HEK293 (cell line): ENCODE results near the gene MOB1B.

ENCODE experiments used
- CTCF ChIA-PET: fragments of 350-600 bp; formaldehyde crosslinking; extraction: SDS; loops from one replicate; lab custom pipeline; 2021; ENCODE audit warnings: antibody characterized with exemption; lab: Yijun Ruan, JAX
- POLR2A ChIA-PET: fragments of 300-600 bp; formaldehyde crosslinking; extraction: SDS; loops from one replicate; lab custom pipeline; 2020; ENCODE audit warnings: antibody characterized with exemption, inconsistent platforms; lab: Yijun Ruan, JAX
- H3K27ac ChIP-seq: fragments of 200-500 bp; sonication (Bioruptor generic); 2 replicates; pipeline ENCODE4 v1.5.1; 2014; ENCODE audit warnings: low read depth, low read length, control low read depth, inconsistent platforms; ENCODE audit errors: extremely low read depth
- H3K36me3 ChIP-seq, 2 experiments: fragments of 200-500 bp in 1 of 2; sonication (Bioruptor generic) in 1 of 2; 1 replicate in 1 of 2; 2 replicates in 1 of 2; pipeline ENCODE4 v1.5.1; 2014 to 2017; ENCODE audit warnings: inconsistent platforms in 2 of 2, low read length in 2 of 2; ENCODE audit not compliant: control insufficient read depth in 2 of 2, insufficient read depth in 1 of 2
- H3K4me1 ChIP-seq: fragments of 200-500 bp; sonication (Bioruptor generic); 2 replicates; pipeline ENCODE4 v1.5.1; 2014; ENCODE audit warnings: mild to moderate bottlenecking, low read length, inconsistent platforms; ENCODE audit not compliant: control insufficient read depth, insufficient read depth
- H3K4me3 ChIP-seq: 2 replicates; pipeline ENCODE4 v1.5.1; 2011; ENCODE audit warnings: low read depth, mild to moderate bottlenecking, control low read depth, low read length, moderate library complexity
- H3K9me3 ChIP-seq: fragments of 200-500 bp; sonication (Bioruptor generic); 2 replicates; pipeline ENCODE4 v1.5.1; 2014; ENCODE audit warnings: low read depth, low read length, inconsistent platforms; ENCODE audit not compliant: control insufficient read depth, insufficient read depth
- KLF10 ChIP-seq: fragments of 450-650 bp; IDR thresholded peaks from 2 replicates; pipeline ENCODE4 v1.5.1; 2018; ENCODE audit warnings: missing biosample characterization, mild to moderate bottlenecking, missing genetic modification characterization
- ZBTB17 ChIP-seq: fragments of 450-650 bp; formaldehyde crosslinking; IDR thresholded peaks from 2 replicates; pipeline ENCODE4 v1.5.1; 2016; ENCODE audit warnings: missing biosample characterization, missing genetic modification characterization
- ZNF114 ChIP-seq: fragments of 450-650 bp; formaldehyde crosslinking; IDR thresholded peaks from 2 replicates; pipeline ENCODE4 v1.5.0; 2017; ENCODE audit warnings: missing biosample characterization, missing genetic modification characterization
- ZNF132 ChIP-seq: fragments of 450-650 bp; formaldehyde crosslinking; IDR thresholded peaks from 2 replicates; pipeline ENCODE4 v1.5.1; 2017; ENCODE audit warnings: missing biosample characterization, missing genetic modification characterization, borderline replicate concordance
- ZNF140 ChIP-seq: fragments of 450-650 bp; formaldehyde crosslinking; IDR thresholded peaks from 2 replicates; pipeline ENCODE4 v1.5.1; 2016; ENCODE audit warnings: missing biosample characterization, missing genetic modification characterization
- ZNF2 ChIP-seq: fragments of 450-650 bp; formaldehyde crosslinking; IDR thresholded peaks from 2 replicates; pipeline ENCODE4 v1.5.1; 2016; ENCODE audit warnings: missing biosample characterization, missing genetic modification characterization
- ZNF266 ChIP-seq: fragments of 450-650 bp; formaldehyde crosslinking; IDR thresholded peaks from 2 replicates; pipeline ENCODE4 v1.5.1; 2016; ENCODE audit warnings: missing biosample characterization, missing genetic modification characterization, low read depth
- ZNF37A ChIP-seq: fragments of 450-650 bp; IDR thresholded peaks from 2 replicates; pipeline ENCODE4 v1.5.1; 2018; ENCODE audit warnings: missing biosample characterization, missing genetic modification characterization
- ZNF423 ChIP-seq: fragments of 450-650 bp; formaldehyde crosslinking; IDR thresholded peaks from 2 replicates; pipeline ENCODE4 v1.5.1; 2016; ENCODE audit warnings: missing biosample characterization, missing genetic modification characterization
- ZNF585B ChIP-seq: fragments of 450-650 bp; formaldehyde crosslinking; IDR thresholded peaks from 2 replicates; pipeline ENCODE4 v1.5.1; 2016; ENCODE audit warnings: missing biosample characterization, missing genetic modification characterization
- ZNF654 ChIP-seq: fragments of 450-650 bp; formaldehyde crosslinking; IDR thresholded peaks from 2 replicates; pipeline ENCODE4 v1.5.1; 2016; ENCODE audit warnings: low read depth, missing biosample characterization, missing genetic modification characterization
- TF ChIP-seq, protein P1 (sequence below): fragments of 450-650 bp; formaldehyde crosslinking; IDR thresholded peaks from 2 replicates; pipeline ENCODE4; 2016; ENCODE audit warnings: missing biosample characterization, missing genetic modification characterization
- TF ChIP-seq, protein P2 (sequence below): fragments of 450-650 bp; formaldehyde crosslinking; IDR thresholded peaks from 2 replicates; pipeline ENCODE4 v1.5.1; 2016; ENCODE audit warnings: missing biosample characterization, missing genetic modification characterization, low read depth
- TF ChIP-seq, protein P3 (sequence below): fragments of 450-650 bp; formaldehyde crosslinking; IDR thresholded peaks from 2 replicates; pipeline ENCODE4 v1.5.1; 2016; ENCODE audit warnings: missing biosample characterization, missing genetic modification characterization, borderline replicate concordance
- TF ChIP-seq, protein P4 (sequence below): fragments of 450-650 bp; formaldehyde crosslinking; IDR thresholded peaks from 2 replicates; pipeline ENCODE4 v1.5.1; 2017; ENCODE audit warnings: missing biosample characterization, missing genetic modification characterization

MOB1B gene

DNA sequence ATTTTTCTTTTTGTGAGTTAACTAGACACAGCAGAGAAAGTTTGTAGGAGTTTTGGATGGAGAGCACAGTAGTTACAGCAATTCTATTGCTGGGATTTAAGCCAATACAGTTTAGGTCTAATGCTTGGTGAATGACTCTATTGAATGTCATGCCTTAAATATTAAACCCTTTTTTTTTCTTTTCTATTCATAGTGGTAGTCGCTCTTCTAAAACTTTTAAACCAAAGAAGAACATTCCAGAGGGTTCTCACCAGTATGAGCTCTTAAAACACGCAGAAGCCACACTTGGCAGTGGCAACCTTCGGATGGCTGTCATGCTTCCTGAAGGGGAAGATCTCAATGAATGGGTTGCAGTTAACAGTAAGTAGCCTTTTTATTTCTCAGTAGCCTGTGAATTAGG is 56.5 kb downstream of the MOB1B start:
- no peak overlapping the region for H3K4me3 ChIP-seq
- POLR2A ChIA-PET, result no interaction called here
- CTCF ChIA-PET, result interaction anchor here (0.6 to 0.8 kb wide), 2 partner anchors 145 to 200 kb away, joined by 3 to 4 read pairs; no protein-coding TSS in a partner anchor
- TF ChIP-seq ZNF266 (tag by site-specific recombination) (no peak), ZNF2 (tag by site-specific recombination) (no peak), ZNF37A (no peak), ZNF423 (tag by site-specific recombination) (no peak), ZNF585B (tag by site-specific recombination) (no peak), KLF10 (tag by site-specific recombination) (no peak)
- TF ChIP-seq, protein P1, sequence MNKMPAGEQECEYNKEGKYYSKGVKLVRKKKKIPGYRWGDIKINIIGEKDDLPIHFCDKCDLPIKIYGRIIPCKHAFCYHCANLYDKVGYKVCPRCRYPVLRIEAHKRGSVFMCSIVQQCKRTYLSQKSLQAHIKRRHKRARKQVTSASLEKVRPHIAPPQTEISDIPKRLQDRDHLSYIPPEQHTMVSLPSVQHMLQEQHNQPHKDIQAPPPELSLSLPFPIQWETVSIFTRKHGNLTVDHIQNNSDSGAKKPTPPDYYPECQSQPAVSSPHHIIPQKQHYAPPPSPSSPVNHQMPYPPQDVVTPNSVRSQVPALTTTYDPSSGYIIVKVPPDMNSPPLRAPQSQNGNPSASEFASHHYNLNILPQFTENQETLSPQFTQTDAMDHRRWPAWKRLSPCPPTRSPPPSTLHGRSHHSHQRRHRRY (tag by site-specific recombination), result no peak
- TF ChIP-seq, protein P2, sequence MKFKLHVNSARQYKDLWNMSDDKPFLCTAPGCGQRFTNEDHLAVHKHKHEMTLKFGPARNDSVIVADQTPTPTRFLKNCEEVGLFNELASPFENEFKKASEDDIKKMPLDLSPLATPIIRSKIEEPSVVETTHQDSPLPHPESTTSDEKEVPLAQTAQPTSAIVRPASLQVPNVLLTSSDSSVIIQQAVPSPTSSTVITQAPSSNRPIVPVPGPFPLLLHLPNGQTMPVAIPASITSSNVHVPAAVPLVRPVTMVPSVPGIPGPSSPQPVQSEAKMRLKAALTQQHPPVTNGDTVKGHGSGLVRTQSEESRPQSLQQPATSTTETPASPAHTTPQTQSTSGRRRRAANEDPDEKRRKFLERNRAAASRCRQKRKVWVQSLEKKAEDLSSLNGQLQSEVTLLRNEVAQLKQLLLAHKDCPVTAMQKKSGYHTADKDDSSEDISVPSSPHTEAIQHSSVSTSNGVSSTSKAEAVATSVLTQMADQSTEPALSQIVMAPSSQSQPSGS (tag by site-specific recombination), result no peak
- TF ChIP-seq, all 188 proteins: peak for 0
- H3K9me3 ChIP-seq, result no peaks in the 10 kb centered on the region
- H3K4me1 ChIP-seq, result no peaks in the 10 kb centered on the region
- H3K27ac ChIP-seq, result no peak overlapping the region
- H3K36me3 ChIP-seq, result peaks cover 3% of the 10 kb centered on the region in 2 experiments; a peak in 2 of 3 replicates

DNA sequence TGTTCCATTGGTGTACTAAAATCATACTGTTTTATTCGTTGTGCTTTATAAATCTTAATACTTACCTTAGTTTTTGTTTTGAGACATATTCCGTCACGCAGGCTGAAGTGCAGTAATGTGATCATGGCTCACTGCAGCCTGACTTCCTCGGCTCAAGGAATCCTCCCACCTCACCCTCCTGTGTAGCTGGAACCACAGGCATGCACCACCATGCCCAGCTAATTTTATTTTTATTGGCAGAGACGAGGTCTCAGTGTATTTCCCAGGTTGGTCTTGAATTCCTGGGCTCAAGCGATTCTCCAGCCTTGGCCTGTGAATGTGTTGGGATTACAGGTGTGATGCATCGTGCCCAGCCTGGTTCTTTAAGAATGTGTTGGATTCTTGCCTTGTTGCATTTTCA is 66.9 kb downstream of the MOB1B start:
- H3K27ac ChIP-seq, result no peak overlapping the region
- peaks cover 0 to 8% of the 10 kb centered on the region in 2 experiments; a peak in 2 of 3 replicates for H3K36me3 ChIP-seq
- H3K4me3 ChIP-seq, result no peak overlapping the region
- no peak for TF ChIP-seq ZNF654 (tag by site-specific recombination)
- no peak for TF ChIP-seq ZBTB17 (tag by site-specific recombination)
- no peak for TF ChIP-seq ZNF140 (tag by site-specific recombination)
- no peak for TF ChIP-seq ZNF132 (tag by site-specific recombination)
- no peak for TF ChIP-seq ZNF114 (tag by site-specific recombination)
- TF ChIP-seq, protein P3, sequence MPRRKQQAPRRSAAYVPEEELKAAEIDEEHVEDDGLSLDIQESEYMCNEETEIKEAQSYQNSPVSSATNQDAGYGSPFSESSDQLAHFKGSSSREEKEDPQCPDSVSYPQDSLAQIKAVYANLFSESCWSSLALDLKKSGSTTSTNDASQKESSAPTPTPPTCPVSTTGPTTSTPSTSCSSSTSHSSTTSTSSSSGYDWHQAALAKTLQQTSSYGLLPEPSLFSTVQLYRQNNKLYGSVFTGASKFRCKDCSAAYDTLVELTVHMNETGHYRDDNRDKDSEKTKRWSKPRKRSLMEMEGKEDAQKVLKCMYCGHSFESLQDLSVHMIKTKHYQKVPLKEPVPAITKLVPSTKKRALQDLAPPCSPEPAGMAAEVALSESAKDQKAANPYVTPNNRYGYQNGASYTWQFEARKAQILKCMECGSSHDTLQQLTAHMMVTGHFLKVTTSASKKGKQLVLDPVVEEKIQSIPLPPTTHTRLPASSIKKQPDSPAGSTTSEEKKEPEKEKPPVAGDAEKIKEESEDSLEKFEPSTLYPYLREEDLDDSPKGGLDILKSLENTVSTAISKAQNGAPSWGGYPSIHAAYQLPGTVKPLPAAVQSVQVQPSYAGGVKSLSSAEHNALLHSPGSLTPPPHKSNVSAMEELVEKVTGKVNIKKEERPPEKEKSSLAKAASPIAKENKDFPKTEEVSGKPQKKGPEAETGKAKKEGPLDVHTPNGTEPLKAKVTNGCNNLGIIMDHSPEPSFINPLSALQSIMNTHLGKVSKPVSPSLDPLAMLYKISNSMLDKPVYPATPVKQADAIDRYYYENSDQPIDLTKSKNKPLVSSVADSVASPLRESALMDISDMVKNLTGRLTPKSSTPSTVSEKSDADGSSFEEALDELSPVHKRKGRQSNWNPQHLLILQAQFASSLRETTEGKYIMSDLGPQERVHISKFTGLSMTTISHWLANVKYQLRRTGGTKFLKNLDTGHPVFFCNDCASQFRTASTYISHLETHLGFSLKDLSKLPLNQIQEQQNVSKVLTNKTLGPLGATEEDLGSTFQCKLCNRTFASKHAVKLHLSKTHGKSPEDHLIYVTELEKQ (tag by site-specific recombination), result no peak
- TF ChIP-seq, protein P1 (tag by site-specific recombination), result no peak
- TF ChIP-seq, protein P4, sequence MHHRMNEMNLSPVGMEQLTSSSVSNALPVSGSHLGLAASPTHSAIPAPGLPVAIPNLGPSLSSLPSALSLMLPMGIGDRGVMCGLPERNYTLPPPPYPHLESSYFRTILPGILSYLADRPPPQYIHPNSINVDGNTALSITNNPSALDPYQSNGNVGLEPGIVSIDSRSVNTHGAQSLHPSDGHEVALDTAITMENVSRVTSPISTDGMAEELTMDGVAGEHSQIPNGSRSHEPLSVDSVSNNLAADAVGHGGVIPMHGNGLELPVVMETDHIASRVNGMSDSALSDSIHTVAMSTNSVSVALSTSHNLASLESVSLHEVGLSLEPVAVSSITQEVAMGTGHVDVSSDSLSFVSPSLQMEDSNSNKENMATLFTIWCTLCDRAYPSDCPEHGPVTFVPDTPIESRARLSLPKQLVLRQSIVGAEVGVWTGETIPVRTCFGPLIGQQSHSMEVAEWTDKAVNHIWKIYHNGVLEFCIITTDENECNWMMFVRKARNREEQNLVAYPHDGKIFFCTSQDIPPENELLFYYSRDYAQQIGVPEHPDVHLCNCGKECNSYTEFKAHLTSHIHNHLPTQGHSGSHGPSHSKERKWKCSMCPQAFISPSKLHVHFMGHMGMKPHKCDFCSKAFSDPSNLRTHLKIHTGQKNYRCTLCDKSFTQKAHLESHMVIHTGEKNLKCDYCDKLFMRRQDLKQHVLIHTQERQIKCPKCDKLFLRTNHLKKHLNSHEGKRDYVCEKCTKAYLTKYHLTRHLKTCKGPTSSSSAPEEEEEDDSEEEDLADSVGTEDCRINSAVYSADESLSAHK, result no peak
- ChIA-PET CTCF (no interaction called here), POLR2A (no interaction called here)
- H3K9me3 ChIP-seq, result no peaks in the 10 kb centered on the region
- H3K4me1 ChIP-seq, result no peaks in the 10 kb centered on the region
